HepG2 (cell line): ENCODE data around the gene TEX101. TPM values are rescaled to one million over a fixed set of nuclear protein-coding genes. Genes with fewer than 3 reads are reported as not detected.
A peak's percentile ranks its signal among the peaks of the same experiment; 100 is the strongest.

Source experiments
- ATAC-seq: fragments of 200-7000 bp; cut with Tn5 transposase; 3 replicates; pipeline ENCODE4 v1.9.1; 2020; ENCODE audit warnings: mild to moderate bottlenecking, moderate library complexity
- BruUV-seq: library from RNA; stranded (reverse); fragments of 400-500 nt; replicated peaks from 2 replicates; lab custom pipeline; 2021; lab: Mats Ljungman, UMichigan
- CTCF ChIA-PET: fragments of 300-600 bp; formaldehyde crosslinking; extraction: SDS; loops from one replicate; lab custom pipeline; 2021; ENCODE audit warnings: low total read pairs, inconsistent platforms, low intra/inter-chr PET ratio; lab: Yijun Ruan, JAX
- POLR2A ChIA-PET: fragments of 350-600 bp; sonication (Branson Sonifier 250); formaldehyde crosslinking; loops from one replicate; lab custom pipeline; 2020; ENCODE audit warnings: antibody characterized with exemption, inconsistent platforms; lab: Yijun Ruan, JAX
- DNase-seq: peaks from one replicate; pipeline ENCODE4 v3.0.0-alpha.2; 2015; ENCODE audit warnings: low spot score
- FAIRE-seq: peaks from 3 replicates; lab custom pipeline; 2011; peaks lifted over from hg19 to GRCh38; lab: Jason Lieb, UNC
- H2AFZ ChIP-seq: one replicate; pipeline ENCODE4 v1.6.1; 2011; ENCODE audit warnings: low read length, inconsistent platforms
- H3K27ac ChIP-seq: fragments of 300-600 bp; 3 replicates; pipeline ENCODE4 v1.8.0; 2011; ENCODE audit warnings: mixed run types, mild to moderate bottlenecking, mixed read lengths, low read length, inconsistent platforms; ENCODE audit not compliant: insufficient read depth; ENCODE audit errors: extremely low read length
- H3K27me3 ChIP-seq, 2 experiments: fragments of 200-600 bp in 1 of 2; 2 replicates in 1 of 2; 3 replicates in 1 of 2; pipeline versions ENCODE4 v1.6.0 to v1.8.0; 2011; ENCODE audit warnings: low read length in 2 of 2, mild to moderate bottlenecking in 2 of 2, moderate library complexity in 2 of 2, inconsistent platforms in 1 of 2; ENCODE audit not compliant: insufficient read depth in 2 of 2, control insufficient read depth in 1 of 2
- H3K36me3 ChIP-seq, 2 experiments: fragments of 200-600 bp in 1 of 2; replicated peaks in 1 of 2; 2 replicates in 1 of 2; 3 replicates in 1 of 2; pipeline versions ENCODE4 v1.5.1 to v1.8.0; 2011; ENCODE audit warnings: low read length in 2 of 2, inconsistent platforms in 1 of 2; ENCODE audit not compliant: insufficient read depth in 2 of 2, control insufficient read depth in 1 of 2
- H3K4me1 ChIP-seq: 2 replicates; pipeline ENCODE4 v1.5.1; 2012; ENCODE audit warnings: low read length, inconsistent platforms; ENCODE audit not compliant: insufficient read depth
- H3K4me2 ChIP-seq: 2 replicates; pipeline ENCODE4 v1.6.0; 2011; ENCODE audit warnings: low read depth, low read length, inconsistent platforms
- H3K4me3 ChIP-seq, 3 experiments: fragments of 200-600 bp in 1 of 3; sonication (generic), shearing (Covaris generic) in 1 of 3; replicated peaks in 1 of 3; 2 replicates each; pipeline ENCODE4 v1.5.1; 2011 to 2016; ENCODE audit warnings: low read length in 3 of 3, inconsistent platforms in 2 of 3, low read depth in 2 of 3, mild to moderate bottlenecking in 2 of 3, control low read depth in 1 of 3, mixed read lengths in 1 of 3; ENCODE audit not compliant: insufficient read depth in 1 of 3
- H3K79me2 ChIP-seq: one replicate; pipeline ENCODE4 v1.6.1; 2011; ENCODE audit warnings: low read length, inconsistent platforms; ENCODE audit not compliant: insufficient read depth
- H3K9ac ChIP-seq: 2 replicates; pipeline ENCODE4 v1.6.0; 2011; ENCODE audit warnings: mild to moderate bottlenecking, low read depth, low read length, inconsistent platforms; ENCODE audit not compliant: insufficient read depth
- H3K9me3 ChIP-seq: 2 replicates; pipeline ENCODE4 v1.5.1; 2012; ENCODE audit warnings: mild to moderate bottlenecking, low read length
- H4K20me1 ChIP-seq: 2 replicates; pipeline ENCODE4 v1.6.0; 2011; ENCODE audit warnings: inconsistent platforms, mild to moderate bottlenecking, low read length, moderate library complexity; ENCODE audit not compliant: insufficient read depth
- BCL6 ChIP-seq: IDR thresholded peaks from 2 replicates; pipeline ENCODE4 v1.6.1; 2016; ENCODE audit warnings: missing genetic modification reagents, missing compliant biosample characterization
- HDAC1 ChIP-seq: sonication (generic); formaldehyde crosslinking; IDR thresholded peaks from 2 replicates; pipeline ENCODE4 v1.5.1; 2020; ENCODE audit warnings: mild to moderate bottlenecking, missing genetic modification reagents
- HHEX ChIP-seq: IDR thresholded peaks from 2 replicates; pipeline ENCODE4 v1.6.1; 2016; ENCODE audit warnings: control low read depth
- KDM5B ChIP-seq: sonication (generic); formaldehyde crosslinking; IDR thresholded peaks from 2 replicates; pipeline ENCODE4 v1.4.0; 2020; ENCODE audit warnings: missing genetic modification reagents, mild to moderate bottlenecking, borderline replicate concordance
- KLF12 ChIP-seq: sonication (generic); formaldehyde crosslinking; IDR thresholded peaks from 2 replicates; pipeline ENCODE4 v1.4.0; 2020; ENCODE audit warnings: missing genetic modification reagents, borderline replicate concordance
- REXO4 ChIP-seq: sonication (generic); formaldehyde crosslinking; IDR thresholded peaks from 2 replicates; pipeline ENCODE4 v1.8.0; 2022; ENCODE audit warnings: missing genetic modification reagents, mild to moderate bottlenecking, borderline replicate concordance
- SALL1 ChIP-seq: sonication (generic); formaldehyde crosslinking; IDR thresholded peaks from 2 replicates; pipeline ENCODE4 v1.8.0; 2022; ENCODE audit warnings: mild to moderate bottlenecking, missing genetic modification reagents
- SMAD1 ChIP-seq: sonication (generic); formaldehyde crosslinking; IDR thresholded peaks from 2 replicates; pipeline ENCODE4 v1.4.0; 2020; ENCODE audit warnings: missing genetic modification reagents, low read depth, mild to moderate bottlenecking, borderline replicate concordance
- SRY ChIP-seq: sonication (generic); formaldehyde crosslinking; IDR thresholded peaks from 2 replicates; pipeline ENCODE4 v1.8.0; 2022; ENCODE audit warnings: mild to moderate bottlenecking, missing genetic modification reagents
- STAT5B ChIP-seq: sonication (generic); formaldehyde crosslinking; IDR thresholded peaks from 2 replicates; pipeline ENCODE4 v1.4.0; 2020; ENCODE audit warnings: missing genetic modification reagents
- TEAD3 ChIP-seq: optimal IDR thresholded peaks from 2 replicates; pipeline ENCODE3; 2016; ENCODE audit warnings: borderline replicate concordance
- ZBTB8A ChIP-seq: sonication (generic); formaldehyde crosslinking; IDR thresholded peaks from 2 replicates; pipeline ENCODE4 v1.4.0; 2020; ENCODE audit warnings: mild to moderate bottlenecking, low read depth, missing genetic modification reagents, borderline replicate concordance
- ZNF329 ChIP-seq: sonication (generic); formaldehyde crosslinking; IDR thresholded peaks from 2 replicates; pipeline ENCODE4 v1.9.0; 2021; ENCODE audit warnings: low read depth, mild to moderate bottlenecking, missing genetic modification reagents
- ZNF510 ChIP-seq: sonication (generic); formaldehyde crosslinking; IDR thresholded peaks from 2 replicates; pipeline ENCODE4 v1.4.0; 2020; ENCODE audit warnings: low read depth, mild to moderate bottlenecking, missing genetic modification reagents
- ZNF577 ChIP-seq: sonication (generic); formaldehyde crosslinking; IDR thresholded peaks from 2 replicates; pipeline ENCODE4 v1.4.0; 2020; ENCODE audit warnings: mild to moderate bottlenecking, low read depth, missing genetic modification reagents, borderline replicate concordance
- ZNF850 ChIP-seq: sonication (generic); formaldehyde crosslinking; conservative IDR thresholded peaks from 2 replicates; pipeline ENCODE4 v1.9.0; 2021; ENCODE audit warnings: mild to moderate bottlenecking, missing genetic modification reagents
- WGBS: methylation state at CpG from one replicate; pipeline ENCODE4 v1.1.6; 2017; ENCODE audit warnings: low lambda C conversion rate; 5-methylcytosine and 5-hydroxymethylcytosine counted together
- in situ Hi-C: cut with HindIII; loops from 2 replicates; pipeline ENCODE4 v1.10.0; 2017; ENCODE audit warnings: low pct_unique_long_range_greater_than_20kb; ENCODE audit not compliant: extremely low pct_ligation_motif_present
- intact Hi-C: fragments of 100-400 bp; cut with micrococcal nuclease; formaldehyde crosslinking; loops from one replicate; pipeline ENCODE4 v1.10.0; 2022; ENCODE audit not compliant: unreplicated experiment
- polyA plus RNA-seq, 8 experiments: library from polyadenylated mRNA; depleted of rRNA in 3 of 8; stranded (reverse) in 7 of 8; unstranded in 1 of 8; fragments of >200 nt; fragmentation: Illumina TruSeq in 4 of 8; extraction: Trizol in 4 of 8; gene quantifications; 2 replicates each; pipeline versions ENCODE4 v1.2.1 to v1.2.3, GENCODE V29; 2011 to 2016; ENCODE audit warnings: low read depth in 4 of 8, missing spikeins in 1 of 8, mixed read lengths in 1 of 8; ENCODE audit not compliant: insufficient read depth in 1 of 8
- total RNA-seq, 5 experiments: library from RNA; depleted of rRNA; stranded (reverse); fragments of >200 nt; fragmentation: Illumina TruSeq; extraction: Trizol; gene quantifications; 2 replicates each; pipeline ENCODE4 v1.2.3, GENCODE V29; 2016; ENCODE audit warnings: low read depth in 1 of 5
- TF ChIP-seq, protein P1 (sequence below): sonication (generic); formaldehyde crosslinking; IDR thresholded peaks from 2 replicates; pipeline ENCODE4 v1.5.0; 2020; ENCODE audit warnings: missing genetic modification reagents, mild to moderate bottlenecking, borderline replicate concordance
- TF ChIP-seq, protein P2 (sequence below): sonication (generic); formaldehyde crosslinking; IDR thresholded peaks from 2 replicates; pipeline ENCODE4 v1.5.0; 2020; ENCODE audit warnings: mild to moderate bottlenecking, missing genetic modification reagents
- TF ChIP-seq, protein P3 (sequence below): sonication (generic); formaldehyde crosslinking; IDR thresholded peaks from 2 replicates; pipeline ENCODE4 v1.8.1; 2023; ENCODE audit warnings: mild to moderate bottlenecking, missing genetic modification reagents

Gene TEX101
- total and polyA plus RNA-seq, 2 of the 13 experiments (the other 11 are each of a cell fraction or from before 2014, with no cell fraction given): not detected

DNA sequence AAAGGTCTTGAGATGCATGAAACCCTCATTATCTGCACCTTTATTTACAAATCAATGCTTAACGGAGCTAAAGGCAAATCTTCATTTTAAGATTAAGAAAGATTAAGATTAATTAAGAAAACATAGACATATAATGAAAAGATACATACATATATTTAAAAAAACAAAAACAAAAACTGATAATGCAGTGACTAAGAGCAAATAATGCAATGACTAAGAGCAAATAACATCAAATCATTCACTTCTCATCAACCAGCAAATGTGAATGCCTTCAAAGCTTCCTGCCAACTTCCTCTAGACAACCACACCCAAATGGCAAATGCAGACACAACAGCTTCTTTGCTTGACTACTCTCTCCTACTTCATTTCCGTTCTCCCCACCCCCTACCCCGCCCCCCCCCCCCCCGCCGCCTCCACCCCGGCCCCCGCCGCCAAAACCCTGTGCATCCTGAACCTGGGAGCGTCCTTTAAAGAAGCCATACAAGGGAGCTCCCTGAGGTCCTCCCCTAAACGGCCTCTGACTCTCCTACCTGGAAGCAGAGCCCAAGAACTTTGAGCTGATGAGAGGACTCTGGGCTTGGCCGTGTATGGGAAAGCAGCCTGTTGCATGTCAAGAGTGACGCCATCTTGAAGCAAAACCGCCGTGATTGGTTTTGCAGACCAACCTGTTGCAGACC, 24.5 kb downstream of the TEX101 start:
- Histone ChIP-seq H3K4me3 (no peak overlapping the region), H3K4me2 (no peak overlapping the region), H3K27ac (no peak overlapping the region), H3K4me1 (no peaks in the 10 kb centered on the region), H2AFZ (no peak overlapping the region), H3K79me2 (no peaks in the 10 kb centered on the region), H4K20me1 (no peaks in the 10 kb centered on the region), H3K9ac (no peak overlapping the region), H3K27me3 (peaks cover 1 to 9% of the 10 kb centered on the region in 2 experiments; a peak in 1 of 5 replicates), H3K36me3 (no peaks in the 10 kb centered on the region), H3K9me3 (no peaks in the 10 kb centered on the region)
- BruUV-seq: no TSS peak
- POLR2A ChIA-PET: interaction anchor here (0.7 to 1.3 kb wide), 2 partner anchors 65 to 86 kb away, joined by 3 to 4 read pairs; no protein-coding TSS in a partner anchor
- FAIRE-seq (no peak), DNase-seq (peak; percentile 18), ATAC-seq (no peak)
- CTCF ChIA-PET: no interaction called here
- intact Hi-C loops (no loop called here), in situ Hi-C loops (no loop called here)
- TF ChIP-seq TEAD3 (CRISPR knock-in tag) (no peak), HDAC1 (no peak), KLF12 (CRISPR knock-in tag) (no peak), SALL1 (CRISPR knock-in tag) (no peak), REXO4 (CRISPR knock-in tag) (no peak), ZNF850 (CRISPR knock-in tag) (no peak), SRY (CRISPR knock-in tag) (no peak), STAT5B (CRISPR knock-in tag) (no peak), BCL6 (no peak), KDM5B (CRISPR knock-in tag) (no peak), HHEX (no peak), ZBTB8A (no peak), ZNF329 (CRISPR knock-in tag) (no peak), SMAD1 (CRISPR knock-in tag) (no peak), ZNF510 (no peak), ZNF577 (CRISPR knock-in tag) (no peak)
- TF ChIP-seq, protein P1, sequence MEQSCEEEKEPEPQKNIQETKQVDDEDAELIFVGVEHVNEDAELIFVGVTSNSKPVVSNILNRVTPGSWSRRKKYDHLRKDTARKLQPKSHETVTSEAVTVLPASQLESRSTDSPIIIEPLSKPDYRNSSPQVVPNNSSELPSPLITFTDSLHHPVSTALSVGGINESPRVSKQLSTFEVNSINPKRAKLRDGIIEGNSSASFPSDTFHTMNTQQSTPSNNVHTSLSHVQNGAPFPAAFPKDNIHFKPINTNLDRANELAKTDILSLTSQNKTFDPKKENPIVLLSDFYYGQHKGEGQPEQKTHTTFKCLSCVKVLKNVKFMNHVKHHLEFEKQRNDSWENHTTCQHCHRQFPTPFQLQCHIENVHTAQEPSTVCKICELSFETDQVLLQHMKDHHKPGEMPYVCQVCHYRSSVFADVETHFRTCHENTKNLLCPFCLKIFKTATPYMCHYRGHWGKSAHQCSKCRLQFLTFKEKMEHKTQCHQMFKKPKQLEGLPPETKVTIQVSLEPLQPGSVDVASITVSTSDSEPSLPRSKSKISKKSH (CRISPR knock-in tag): no peak
- TF ChIP-seq, protein P2, sequence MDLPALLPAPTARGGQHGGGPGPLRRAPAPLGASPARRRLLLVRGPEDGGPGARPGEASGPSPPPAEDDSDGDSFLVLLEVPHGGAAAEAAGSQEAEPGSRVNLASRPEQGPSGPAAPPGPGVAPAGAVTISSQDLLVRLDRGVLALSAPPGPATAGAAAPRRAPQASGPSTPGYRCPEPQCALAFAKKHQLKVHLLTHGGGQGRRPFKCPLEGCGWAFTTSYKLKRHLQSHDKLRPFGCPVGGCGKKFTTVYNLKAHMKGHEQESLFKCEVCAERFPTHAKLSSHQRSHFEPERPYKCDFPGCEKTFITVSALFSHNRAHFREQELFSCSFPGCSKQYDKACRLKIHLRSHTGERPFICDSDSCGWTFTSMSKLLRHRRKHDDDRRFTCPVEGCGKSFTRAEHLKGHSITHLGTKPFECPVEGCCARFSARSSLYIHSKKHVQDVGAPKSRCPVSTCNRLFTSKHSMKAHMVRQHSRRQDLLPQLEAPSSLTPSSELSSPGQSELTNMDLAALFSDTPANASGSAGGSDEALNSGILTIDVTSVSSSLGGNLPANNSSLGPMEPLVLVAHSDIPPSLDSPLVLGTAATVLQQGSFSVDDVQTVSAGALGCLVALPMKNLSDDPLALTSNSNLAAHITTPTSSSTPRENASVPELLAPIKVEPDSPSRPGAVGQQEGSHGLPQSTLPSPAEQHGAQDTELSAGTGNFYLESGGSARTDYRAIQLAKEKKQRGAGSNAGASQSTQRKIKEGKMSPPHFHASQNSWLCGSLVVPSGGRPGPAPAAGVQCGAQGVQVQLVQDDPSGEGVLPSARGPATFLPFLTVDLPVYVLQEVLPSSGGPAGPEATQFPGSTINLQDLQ (CRISPR knock-in tag): no peak
- TF ChIP-seq, protein P3, sequence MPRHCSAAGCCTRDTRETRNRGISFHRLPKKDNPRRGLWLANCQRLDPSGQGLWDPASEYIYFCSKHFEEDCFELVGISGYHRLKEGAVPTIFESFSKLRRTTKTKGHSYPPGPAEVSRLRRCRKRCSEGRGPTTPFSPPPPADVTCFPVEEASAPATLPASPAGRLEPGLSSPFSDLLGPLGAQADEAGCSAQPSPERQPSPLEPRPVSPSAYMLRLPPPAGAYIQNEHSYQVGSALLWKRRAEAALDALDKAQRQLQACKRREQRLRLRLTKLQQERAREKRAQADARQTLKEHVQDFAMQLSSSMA (CRISPR knock-in tag): no peak
- 19% methylated on average over 12 of the region's 14 CpGs for WGBS
